ENCODE results near the gene DHODH.
"Not testable (repeated sequence)": the region's sequence is repeated elsewhere in the genome, so short reads cannot be mapped to it uniquely, and the experiment has no call there.

Gene DHODH

GRCh38 chr16:72044296-72044695, 35.8 kb downstream of the DHODH start:
- no peak for TF ChIP-seq ZFX (IDR thresholded peaks at IDR 0.05)
- TF ChIP-seq, protein P1, sequence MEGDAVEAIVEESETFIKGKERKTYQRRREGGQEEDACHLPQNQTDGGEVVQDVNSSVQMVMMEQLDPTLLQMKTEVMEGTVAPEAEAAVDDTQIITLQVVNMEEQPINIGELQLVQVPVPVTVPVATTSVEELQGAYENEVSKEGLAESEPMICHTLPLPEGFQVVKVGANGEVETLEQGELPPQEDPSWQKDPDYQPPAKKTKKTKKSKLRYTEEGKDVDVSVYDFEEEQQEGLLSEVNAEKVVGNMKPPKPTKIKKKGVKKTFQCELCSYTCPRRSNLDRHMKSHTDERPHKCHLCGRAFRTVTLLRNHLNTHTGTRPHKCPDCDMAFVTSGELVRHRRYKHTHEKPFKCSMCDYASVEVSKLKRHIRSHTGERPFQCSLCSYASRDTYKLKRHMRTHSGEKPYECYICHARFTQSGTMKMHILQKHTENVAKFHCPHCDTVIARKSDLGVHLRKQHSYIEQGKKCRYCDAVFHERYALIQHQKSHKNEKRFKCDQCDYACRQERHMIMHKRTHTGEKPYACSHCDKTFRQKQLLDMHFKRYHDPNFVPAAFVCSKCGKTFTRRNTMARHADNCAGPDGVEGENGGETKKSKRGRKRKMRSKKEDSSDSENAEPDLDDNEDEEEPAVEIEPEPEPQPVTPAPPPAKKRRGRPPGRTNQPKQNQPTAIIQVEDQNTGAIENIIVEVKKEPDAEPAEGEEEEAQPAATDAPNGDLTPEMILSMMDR (conservative IDR thresholded peaks at IDR 0.05): no peak
- H3K27ac ChIP-seq: no peak overlapping the region

GRCh38 chr16:72044825-72045359, 36.3 kb downstream of the DHODH start:
- TF ChIP-seq, protein P1 (conservative IDR thresholded peaks at IDR 0.05): no peak
- TF ChIP-seq ZFX (IDR thresholded peaks at IDR 0.05): no peak
- no peak overlapping the region for H3K27ac ChIP-seq

GRCh38 chr16:72049110-72049509, 40.6 kb downstream of the DHODH start:
- TF ChIP-seq, protein P1 (conservative IDR thresholded peaks at IDR 0.05): no peak
- TF ChIP-seq ZFX (IDR thresholded peaks at IDR 0.05): no peak
- no peak overlapping the region for H3K27ac ChIP-seq

DNA sequence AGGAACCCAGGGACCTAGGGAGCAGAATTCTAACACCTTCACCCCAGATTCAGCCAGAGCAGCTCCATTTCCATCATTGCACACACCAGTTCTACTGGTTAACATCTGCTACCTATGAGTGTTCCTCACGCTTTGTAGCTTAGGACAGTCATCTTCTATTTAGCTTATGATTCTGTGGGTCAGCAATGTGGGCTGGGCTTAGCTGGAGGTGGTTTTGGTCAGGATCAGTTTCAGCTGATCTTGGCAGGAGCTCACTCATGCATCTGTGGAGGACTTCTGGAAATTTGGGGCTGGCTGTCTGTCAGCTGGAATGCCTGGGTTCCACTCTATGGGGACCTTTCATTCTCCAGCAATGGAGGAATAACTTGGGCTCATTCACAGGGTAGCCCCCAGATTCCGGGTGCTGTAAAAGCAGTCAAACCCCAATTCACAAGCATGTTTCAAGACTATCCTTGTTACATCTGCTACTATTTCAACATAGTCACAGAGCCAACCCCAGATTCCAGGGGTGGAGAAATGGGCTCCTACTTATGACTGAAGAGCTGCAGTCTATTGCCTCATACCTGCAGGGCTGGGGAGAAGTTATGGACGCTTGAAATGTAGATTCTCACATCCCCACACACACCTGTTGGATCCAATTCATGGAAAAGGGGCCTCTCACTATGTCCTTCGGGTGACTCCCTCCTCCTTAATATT, 42.4 kb downstream of the DHODH start:
- TF ChIP-seq ZFX (IDR thresholded peaks at IDR 0.05): no peak
- TF ChIP-seq, protein P1 (conservative IDR thresholded peaks at IDR 0.05): no peak
- no peak overlapping the region for H3K27ac ChIP-seq

DNA sequence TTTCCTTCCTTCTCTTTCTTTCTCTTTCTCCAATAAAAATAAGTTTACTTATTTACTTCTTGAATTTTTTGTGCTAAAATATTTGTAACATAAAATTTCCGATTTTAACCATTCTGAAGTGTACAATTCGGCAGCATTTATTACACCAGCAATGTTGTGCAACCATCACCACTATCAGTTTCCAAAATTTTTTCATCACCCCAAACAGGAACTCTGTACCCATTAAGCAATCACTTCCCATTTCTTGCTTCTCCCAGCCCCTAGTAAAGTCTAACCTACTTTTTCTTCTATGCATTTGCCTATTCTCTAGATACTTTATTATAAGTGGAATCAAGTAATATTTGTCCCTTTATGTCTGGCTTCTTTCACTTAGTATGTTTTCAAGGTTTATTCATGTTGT, 43.3 kb downstream of the DHODH start:
- H3K27ac ChIP-seq: no peak overlapping the region

GRCh38 chr16:72054254-72054847, 45.8 kb downstream of the DHODH start, which contains the start of gene HP:
Gene HP, plus strand, starts transcription at chr16:72054505. Its CDS starts 148 bp downstream, at chr16:72054653.
- not testable (repeated sequence) for H3K27ac ChIP-seq

More for the DNA sequence above, 43.3 kb downstream of the DHODH start:
- TF ChIP-seq, protein P1 (conservative IDR thresholded peaks at IDR 0.05): no peak
- no peak for TF ChIP-seq ZFX (IDR thresholded peaks at IDR 0.05)

- TF ChIP-seq, protein P1 (conservative IDR thresholded peaks at IDR 0.05): no peak
- TF ChIP-seq ZFX (IDR thresholded peaks at IDR 0.05): no peak
- no peak overlapping the region for H3K27ac ChIP-seq
These were observed 47.4 kb downstream of the DHODH start for GRCh38 chr16:72055911-72056310.

GRCh38 chr16:72057313-72057712, 48.8 kb downstream of the DHODH start:
- H3K27ac ChIP-seq: not testable (repeated sequence)

DNA sequence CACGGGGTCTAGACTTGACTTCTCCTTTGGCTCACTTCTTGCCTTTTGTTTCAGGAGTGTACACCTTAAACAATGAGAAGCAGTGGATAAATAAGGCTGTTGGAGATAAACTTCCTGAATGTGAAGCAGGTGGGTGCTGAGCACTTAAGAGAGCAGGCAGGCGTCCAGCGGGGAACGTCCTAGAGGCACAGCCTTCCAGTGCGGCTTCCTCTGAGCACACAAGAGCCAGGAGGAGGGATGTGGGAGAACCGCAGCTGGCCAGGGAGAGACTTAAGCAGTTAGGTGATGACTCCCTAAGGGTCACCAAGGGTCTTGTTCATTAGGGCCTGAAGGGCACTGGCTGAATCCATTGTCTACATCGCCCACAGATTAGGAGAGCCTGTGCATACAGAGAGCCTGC, 50.5 kb downstream of the DHODH start:
- not testable (repeated sequence) for H3K27ac ChIP-seq
